ENCODE data around the gene SCARF2.
"Not testable (repeated sequence)": the region's sequence is repeated elsewhere in the genome, so short reads cannot be mapped to it uniquely, and the experiment has no call there.

The SCARF2 gene

DNA sequence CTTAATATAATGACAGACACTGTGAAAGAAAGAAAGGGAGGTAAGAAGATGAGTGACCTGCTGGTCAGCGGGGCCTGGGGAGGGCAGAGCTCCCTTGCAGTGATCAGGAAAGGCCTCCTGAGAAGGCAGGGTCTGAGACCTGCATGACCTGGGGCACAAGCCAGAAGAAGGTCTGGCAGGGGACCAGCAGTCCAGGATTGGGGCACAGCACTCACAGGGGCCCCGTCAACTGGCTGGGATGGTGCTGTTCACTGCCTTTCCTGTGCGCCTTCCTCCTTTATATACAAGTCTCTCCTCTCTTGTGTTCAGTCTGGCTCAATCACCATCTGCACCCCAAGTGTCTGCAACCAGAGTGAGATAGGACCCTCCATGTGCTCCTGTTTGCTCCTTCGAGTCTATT is 22.2 kb upstream of the SCARF2 start:
- no peak for DNase-seq (ENCODE audit: low read depth)

DNA sequence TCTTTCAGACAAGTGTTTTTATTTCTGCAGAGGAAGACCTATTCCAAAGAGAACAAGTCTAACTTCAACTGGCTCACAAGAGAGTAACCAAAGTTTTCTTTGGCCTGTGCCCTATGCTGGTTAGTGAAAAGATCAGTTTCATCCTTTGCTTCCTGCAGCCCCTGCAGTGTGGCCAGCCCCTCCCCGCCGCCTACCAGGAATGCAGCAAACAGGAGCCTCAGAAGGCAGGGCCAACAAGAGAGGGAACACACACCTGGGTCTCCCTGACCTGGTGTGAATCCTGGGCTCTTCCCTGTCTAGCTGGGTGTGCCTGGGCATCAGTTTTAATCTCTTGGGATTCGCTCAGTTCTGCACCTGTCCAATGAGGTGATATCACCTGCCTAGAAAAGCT is 21.5 kb upstream of the SCARF2 start:
- DNase-seq (ENCODE audit: low read depth) = no peak

- DNase-seq (ENCODE audit: low read depth) = no peak
Observed at GRCh38 chr22:20458530-20459151, 21.0 kb upstream of the SCARF2 start.

DNA sequence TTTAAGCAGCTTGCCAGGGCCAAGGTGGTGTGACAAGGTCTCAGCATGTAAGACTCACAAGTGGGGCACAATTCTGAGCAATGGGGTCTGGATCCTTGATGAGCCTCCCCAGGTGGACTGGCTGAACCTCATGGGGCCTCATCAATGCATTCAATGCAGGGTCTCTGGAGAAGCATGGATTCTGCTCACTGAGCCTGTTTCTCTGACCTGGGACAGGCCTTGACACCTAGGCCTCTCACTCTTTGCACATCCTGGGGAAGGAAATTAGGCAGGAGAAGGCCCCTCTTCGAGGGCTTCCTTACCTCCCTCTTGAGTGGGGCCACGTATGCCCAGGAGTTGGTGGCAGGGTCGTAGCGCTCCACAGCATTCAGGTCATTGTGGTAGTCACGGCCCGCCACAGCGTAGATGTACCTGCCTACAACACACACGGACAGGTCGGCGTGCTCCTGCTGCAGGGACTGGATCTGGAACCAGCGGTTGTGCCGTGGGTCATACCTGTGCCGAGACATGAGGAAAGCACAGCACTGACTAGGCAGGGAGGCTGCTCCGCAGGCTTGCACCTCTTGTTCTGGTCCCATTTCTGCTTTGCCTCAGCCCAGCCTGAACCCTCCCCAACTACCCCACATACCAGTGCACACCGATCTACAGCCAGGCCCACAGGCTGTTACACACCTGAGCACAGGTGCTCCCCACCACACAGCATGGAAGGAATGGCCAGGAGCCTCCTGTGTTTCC is 20.0 kb upstream of the SCARF2 start:
- no peak for DNase-seq (ENCODE audit: low read depth)

- no peak for DNase-seq (ENCODE audit: low read depth)
Observed at GRCh38 chr22:20456722-20457076, 19.1 kb upstream of the SCARF2 start.

- DNase-seq (ENCODE audit: low read depth) = no peak
Observed at GRCh38 chr22:20456064-20456721, 18.6 kb upstream of the SCARF2 start.

DNA sequence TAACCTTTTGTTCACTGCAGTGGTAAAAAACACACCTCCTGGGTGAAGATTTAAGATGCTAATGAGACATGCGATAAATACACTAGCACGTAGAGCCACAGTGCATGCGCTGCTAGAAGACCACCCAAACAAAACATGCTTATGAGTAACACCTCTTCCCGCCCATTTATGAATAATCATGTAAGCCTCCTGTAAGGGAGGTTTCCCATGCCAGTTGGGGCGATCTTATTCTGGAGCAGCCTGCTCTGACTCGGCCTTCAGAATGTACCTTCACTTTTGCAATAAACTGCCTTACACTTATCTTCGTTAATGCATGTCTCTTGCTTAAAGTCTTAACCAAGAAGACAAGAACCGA is 18.1 kb upstream of the SCARF2 start:
- DNase-seq (ENCODE audit: low read depth) = no peak

DNA sequence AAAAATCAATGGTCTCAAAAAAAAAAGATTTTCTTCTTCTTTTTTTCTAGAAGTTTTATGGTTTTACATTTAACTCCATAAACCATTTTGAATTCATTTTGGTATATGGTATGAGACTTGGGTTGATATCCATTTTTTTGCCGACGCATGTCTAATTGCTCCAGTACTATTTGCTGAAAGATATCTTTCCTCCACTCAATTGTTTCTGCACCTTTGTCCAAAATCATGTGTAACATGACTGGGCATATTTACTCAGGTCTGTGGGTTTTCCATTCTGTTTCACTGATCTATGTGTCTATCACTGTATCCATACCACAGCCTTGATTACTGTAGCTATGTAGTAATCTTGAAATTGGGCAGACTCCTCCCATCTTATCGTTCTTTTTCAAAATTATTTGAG is 15.6 kb upstream of the SCARF2 start:
- no peak for DNase-seq (ENCODE audit: low read depth)

GRCh38 chr22:20451920-20452319 is 14.3 kb upstream of the SCARF2 start:
- no peak for DNase-seq (ENCODE audit: low read depth)

DNA sequence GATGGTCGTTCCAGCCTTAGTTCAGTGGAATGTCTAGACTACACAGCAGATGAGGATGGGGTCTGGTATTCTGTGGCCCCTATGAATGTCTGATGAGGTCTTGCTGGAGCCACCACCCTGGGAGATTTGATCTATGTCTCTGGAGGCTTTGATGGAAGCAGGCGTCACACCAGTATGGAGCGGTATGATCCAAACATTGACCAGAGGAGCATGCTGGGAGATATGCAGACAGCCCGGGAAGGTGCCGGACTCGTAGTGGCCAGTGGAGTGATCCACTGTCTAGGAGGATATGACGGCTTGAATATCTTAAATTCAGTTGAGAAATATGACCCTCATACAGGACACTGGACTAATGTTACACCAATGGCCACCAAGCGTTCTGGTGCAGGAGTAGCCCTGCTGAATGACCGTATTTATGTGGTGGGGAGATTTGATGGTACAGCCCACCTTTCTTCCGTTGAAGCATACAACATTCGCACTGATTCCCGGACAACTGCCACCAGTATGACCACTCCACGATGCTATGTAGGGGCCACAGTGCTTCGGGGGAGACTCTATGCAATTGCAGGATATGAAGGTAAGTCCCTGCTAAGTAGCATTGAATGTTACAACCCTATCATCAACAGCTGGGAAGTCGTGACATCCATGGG is 13.6 kb upstream of the SCARF2 start:
- DNase-seq (ENCODE audit: low read depth) = not testable (repeated sequence)

GRCh38 chr22:20450551-20450906 is 12.9 kb upstream of the SCARF2 start:
- no peak for DNase-seq (ENCODE audit: low read depth)

DNA sequence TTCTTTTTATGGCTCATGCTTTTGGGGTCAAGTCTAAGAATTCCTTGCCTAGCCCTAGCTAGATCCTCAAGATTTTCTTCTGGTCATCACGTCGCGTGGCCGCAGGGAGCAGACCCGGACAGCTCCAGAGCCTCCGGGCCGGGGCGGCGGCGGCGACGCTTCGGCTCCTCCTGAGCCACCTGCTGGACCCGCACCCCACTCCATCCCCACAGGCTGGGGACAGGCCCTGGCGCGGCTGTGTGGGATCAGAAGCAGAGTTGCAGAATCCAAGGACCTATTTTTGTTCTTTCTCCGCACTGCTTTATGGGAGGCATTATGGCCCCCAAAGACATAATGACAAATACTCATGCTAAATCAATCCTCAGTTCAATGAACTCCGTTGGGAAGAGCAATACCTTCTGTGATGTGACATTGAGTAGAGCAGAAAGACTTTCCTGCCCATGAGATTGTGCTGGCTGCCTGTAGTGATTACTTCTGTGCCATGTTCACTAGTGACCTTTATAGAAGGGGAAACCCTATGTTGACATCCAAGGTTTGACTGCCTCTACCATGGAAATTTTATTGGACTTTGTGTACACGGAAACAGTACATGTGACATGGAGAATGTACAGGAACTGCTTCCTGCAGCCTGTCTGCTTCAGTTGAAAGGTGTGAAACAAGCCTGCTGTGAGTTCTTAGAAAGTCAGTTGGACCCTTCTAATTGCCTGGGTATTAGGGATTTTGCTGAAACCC is 12.4 kb upstream of the SCARF2 start:
- no peak for DNase-seq (ENCODE audit: low read depth)

DNA sequence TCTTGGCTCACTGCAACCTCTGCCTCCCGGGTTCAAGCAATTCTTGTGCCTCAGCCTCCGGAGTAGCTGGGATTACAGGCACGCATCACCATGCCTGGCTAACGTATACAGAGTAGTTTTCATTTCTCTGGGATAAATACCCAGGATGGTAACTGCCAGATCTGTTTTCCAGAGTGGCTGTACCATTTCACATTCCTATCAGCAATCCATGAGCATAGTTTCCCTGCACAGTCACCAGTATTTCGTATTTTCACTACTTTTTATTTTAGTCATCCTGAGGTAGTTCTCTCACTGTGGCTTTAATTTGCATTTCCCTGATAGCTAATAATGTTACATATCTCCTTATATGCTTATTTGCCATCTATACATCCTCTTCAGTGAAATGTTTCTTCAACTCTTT is 11.0 kb upstream of the SCARF2 start:
- DNase-seq (ENCODE audit: low read depth) = no peak

- no peak for DNase-seq (ENCODE audit: low read depth)
Observed at GRCh38 chr22:20446383-20446970, 8.9 kb upstream of the SCARF2 start.

GRCh38 chr22:20444325-20444724 is 6.7 kb upstream of the SCARF2 start:
- no peak for DNase-seq (ENCODE audit: low read depth)

DNA sequence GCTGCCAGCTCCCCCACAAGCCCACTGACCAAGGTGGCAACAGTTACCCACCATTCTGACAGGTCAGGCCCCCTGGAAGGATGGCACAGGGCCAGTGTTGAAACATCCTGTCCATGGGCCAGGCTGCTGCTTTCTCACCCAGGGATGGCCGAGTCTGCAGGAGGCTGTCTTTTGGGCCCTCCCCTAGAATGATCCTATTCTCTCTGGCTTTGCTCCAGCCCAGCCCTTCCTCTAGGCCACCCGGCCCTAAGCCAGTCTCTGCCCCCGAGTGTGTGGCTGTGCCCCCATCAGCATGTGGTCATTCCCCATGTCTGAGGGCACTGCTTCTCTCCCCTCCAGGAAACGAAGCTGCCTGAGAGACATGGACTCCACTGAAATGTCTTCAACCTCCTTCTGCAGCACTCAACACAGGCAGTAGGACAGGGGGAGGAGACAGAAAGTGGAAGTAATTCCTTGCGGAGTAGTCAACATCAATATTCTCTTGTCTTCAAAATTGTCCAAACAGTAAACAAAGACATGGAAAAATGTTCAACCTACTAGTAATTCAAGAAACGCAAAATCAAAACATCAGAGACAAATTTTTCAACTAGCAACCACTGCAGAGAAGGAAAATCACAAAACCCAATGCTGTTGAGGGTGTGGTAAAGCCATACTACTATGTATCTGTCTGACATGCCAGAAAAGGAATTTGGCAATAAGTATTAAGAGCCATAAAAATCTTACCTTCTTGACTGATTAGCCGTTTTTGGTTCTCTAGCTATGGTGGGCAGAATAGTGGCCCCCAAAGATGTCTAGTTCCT is 5.1 kb upstream of the SCARF2 start:
- DNase-seq (ENCODE audit: low read depth) = no peak

DNA sequence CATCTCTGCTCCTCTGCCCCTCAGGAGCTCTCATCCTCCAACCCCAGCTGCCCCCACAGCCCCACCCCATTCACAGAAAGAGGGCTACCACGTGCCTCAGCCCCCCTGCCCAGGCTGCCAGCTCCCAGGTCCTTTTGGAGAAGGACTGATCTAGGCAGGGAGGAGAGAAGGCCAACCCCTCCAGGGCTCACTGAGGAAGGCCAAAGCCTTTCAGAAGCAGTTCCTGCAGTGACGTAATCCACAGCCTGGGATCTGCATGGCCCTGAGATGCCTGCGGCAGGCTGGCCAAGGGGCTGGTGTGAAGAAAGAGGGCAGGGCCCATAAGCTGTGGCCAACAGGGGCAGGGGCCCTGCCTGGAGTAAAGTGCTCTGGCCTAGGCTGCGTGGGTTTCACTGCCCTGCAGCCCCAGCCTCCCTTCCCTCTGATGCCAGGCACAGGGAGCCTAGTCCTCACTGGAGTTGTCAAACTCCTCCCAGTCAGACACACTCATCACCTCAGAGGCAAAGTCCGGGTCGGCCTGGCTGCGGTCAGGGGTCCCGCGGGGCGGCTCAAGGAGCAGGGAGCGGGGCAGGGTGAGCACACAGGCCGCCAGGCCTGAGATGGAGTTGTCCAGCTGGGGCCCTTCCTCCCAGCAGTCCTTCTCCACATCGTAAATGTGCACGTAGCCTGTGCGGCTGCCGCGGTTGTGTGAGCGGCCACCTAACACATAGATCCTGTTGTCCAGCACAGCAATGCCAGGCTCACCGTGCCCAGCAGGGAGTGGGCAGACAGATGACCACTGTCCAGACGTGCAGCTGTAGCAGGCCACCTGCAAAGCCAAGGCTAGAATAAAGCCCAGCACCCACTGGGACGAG is 4.2 kb upstream of the SCARF2 start:
- no peak for DNase-seq (ENCODE audit: low read depth)

DNA sequence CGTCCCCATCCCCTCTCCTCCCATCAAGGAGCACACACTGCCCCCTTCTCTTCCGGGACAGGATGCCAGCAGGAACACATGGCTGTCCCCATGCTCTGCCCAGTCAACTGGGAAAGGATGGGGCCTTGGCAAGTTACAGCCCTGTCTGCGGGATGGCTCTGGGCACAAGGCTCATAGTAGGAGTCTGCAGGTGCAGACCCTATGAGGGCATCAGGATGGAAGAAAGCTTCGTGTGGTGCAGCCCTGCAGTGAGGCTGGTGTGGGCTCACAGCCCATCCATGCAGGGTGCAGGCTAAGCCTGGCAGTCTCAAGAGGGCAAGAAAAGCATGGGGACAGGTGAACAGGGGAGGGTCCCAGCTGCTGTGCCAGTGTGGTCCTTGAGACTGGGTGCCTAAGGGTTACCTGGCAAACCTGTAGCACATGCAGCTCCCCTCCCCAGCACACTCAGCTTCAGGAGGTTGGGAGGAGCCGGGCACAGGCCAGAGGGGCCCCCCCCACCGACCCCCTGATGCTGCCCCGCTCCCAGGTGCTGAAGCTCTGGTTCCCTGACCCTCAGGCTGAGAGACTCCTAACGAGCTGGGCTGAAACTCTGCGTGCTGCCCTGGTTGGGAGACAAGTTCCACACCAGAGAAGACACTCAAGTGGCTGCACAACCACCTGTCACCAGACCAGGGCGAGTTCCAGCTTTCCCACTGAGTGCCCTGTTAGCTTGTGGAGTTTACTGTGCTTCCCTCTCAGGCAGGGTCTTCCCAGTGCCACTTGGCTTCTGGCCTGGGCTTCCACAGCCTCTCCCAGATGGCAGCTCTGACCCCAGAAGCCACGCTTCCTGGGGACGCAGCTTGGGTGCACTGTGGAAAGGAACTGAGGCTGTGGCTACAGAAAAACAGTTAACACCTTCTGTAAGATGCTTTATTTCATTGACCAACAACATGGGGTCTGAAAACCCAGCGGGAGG is 3.3 kb upstream of the SCARF2 start:
- no peak for DNase-seq (ENCODE audit: low read depth)

GRCh38 chr22:20439928-20440575 is 2.4 kb upstream of the SCARF2 start:
- no peak for DNase-seq (ENCODE audit: low read depth)

Data from HS-5 (cell line).